HG03575 (cell line): ENCODE data around the gene HOTAIR.

Experiments
- ATAC-seq: cut with Tn5 transposase; IDR thresholded peaks from one replicate; pipeline ENCODE4 v1.9.1; 2021; ENCODE audit not compliant: unreplicated experiment, insufficient number of reproducible peaks, low FRiP score; ENCODE audit errors: extremely low read depth

Gene HOTAIR

DNA sequence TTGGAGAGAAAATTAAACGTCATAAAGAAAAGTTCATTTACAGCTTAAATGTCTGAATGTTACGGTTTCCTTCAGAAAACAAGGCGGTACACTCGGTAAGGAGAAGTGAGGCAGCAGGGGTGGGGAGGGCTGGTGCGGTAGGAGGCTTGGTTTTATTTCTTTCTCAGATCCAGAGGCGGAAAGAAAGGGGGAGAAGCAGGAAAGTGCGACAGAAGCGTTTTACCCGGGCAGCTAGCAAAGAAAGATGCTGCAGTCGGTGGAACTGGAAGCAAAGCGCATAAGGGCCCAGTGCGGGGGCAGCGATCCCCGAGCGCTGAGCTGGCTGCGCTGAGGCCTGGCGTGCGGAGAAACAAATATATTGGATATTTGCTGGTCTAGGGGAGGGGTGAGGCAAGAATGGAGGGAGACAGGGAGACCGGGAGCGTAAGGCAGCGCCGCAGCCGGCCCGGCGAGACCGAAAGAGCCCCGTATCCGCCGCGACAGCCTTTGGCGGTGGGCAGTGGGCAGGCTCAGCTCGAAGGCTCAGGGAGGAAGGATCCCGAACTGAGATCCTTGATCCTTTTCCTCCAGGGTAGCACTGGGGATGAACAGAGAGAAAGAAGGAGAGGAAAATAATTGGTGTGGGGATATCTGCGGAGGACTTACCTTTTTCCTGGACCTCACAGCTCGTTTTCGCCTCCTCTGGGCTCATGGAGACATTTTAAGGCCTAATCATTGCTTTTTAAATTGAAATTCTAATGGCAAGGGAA lies 8.2 kb downstream of the HOTAIR start:
- no peak for ATAC-seq

DNA sequence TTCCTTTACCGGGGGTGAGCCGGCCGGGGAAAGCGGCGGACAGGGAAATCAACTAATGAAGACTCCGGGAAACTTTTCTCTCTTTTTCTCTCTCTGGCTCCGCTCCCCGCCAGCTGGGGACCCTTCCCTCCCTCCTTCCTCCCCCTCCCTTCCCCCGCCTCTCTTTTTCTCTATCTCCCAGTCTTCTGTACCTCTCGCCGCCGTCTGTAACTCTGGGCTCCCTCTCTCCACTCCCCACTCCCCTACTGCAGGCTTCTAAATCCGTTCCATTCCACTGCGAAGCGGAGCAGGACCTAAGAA lies 8.7 kb downstream of the HOTAIR start:
- ATAC-seq = no peak

DNA sequence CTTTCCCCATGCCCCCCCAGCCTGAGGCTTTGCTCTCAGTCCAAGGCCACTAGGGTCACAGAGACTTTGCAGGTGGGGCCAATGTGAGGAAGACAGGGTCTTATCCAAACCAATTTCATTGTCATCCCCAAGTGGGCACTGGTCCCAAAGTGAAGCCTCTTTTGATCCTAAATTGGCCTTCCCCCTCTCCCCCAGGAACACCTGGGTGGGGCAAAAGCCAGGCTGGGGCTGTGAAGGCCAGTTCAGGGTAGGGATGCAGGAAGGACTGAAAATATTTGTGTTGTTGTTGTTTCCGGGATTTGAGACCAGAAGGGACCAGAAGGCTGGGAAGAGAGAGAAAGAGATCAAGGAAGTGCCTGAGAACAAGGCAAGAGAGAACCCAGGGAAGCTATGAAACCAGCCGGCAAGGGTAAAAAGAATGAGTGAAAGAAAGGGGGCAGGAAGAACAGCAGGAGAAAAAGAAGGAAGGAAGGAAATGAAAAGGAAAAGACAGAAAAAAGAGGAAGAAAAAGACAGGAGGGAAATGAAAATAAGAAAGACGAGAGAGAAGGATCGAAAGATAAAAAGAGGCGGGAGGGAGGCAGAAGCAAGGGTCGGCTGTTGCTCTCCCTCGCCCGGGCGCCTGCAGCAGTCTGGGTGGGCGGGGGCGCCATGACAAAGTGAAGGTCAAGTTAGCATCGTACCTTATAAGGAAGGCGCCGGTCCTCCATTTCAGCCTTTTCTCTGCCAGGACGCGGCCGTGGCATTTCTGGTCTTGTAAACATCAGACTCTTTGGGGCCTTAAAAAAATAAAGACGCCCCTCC lies 9.3 kb downstream of the HOTAIR start:
- ATAC-seq = no peak

DNA sequence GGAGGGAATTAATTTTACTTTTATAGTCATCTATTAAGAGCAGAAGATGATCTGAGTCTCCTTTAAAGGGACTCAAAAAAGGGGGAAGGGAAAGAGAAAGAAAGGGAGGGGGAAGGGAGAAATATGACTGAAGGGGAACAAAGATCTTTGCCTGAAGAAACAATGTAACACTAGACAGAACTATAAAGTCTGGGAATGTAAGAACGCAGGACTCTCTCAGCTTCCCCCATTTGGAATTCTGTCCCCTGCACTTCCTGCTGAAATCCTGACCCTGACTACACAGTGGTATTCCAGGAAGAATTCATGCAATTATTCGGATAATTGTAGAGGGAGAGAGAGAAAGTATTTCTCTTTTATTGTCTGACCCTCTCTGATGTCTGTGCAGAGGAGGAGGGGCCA lies 10.4 kb downstream of the HOTAIR start:
- no peak for ATAC-seq

DNA sequence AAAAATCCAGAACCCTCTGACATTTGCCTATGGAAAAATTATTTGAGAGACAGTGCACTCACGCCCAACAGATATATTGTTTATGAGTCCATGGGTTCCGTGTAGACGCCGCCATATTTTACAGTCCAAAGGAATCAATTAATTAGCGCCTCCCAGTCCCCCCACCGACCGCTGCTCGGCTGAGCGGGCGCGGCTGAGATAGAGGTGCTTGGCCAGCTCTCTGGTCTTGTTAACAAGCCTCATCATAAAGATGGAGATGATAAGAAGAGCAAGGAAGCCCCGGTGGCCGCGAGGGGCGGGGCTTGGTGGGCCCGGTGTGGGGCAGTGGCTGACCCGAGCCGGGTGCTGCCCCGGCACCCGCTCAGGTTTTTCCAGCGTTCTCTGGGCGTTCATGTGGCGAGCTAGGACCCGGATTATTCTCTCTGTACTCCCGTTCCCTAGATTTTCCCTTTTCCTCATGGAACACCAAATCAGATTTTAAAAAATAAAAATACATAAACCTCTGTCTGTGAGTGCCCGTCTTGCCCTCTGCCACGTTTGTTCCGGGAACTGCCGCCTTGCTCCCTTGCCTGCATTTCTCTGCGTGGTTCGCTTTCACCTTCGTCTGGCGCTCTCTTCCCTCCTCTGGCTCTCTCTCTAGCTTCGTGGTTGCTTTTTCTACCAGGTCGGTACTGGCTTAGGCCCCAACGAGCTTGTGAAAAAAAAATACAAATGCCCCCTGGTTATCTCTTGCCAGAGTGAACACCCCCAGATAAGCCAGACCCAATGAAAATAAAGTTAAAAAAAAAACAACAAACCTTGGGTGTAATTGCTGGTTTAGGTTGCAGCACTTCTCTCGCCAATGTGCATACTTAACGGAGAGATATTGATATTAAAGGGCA lies 11.1 kb downstream of the HOTAIR start:
- ATAC-seq = no peak

DNA sequence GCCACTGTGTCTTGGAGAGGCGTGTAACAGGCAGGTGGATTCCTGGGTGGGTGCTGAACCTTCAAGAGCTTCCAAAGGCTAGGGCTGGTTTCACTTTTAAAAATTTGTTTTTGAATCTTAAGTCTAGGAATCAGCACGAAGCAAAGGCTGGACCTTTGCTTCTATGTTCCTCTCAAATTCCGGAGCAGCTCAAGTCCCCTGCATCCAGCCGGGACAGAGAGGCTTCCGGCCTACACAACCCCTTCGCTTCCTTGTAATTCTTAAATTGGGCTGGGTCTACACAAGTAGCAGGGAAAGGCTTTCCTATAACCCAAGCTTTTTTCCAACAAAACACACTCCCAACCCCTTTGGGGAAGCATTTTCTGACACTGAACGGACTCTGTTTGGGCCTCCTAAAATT lies 11.7 kb downstream of the HOTAIR start:
- ATAC-seq = no peak

DNA sequence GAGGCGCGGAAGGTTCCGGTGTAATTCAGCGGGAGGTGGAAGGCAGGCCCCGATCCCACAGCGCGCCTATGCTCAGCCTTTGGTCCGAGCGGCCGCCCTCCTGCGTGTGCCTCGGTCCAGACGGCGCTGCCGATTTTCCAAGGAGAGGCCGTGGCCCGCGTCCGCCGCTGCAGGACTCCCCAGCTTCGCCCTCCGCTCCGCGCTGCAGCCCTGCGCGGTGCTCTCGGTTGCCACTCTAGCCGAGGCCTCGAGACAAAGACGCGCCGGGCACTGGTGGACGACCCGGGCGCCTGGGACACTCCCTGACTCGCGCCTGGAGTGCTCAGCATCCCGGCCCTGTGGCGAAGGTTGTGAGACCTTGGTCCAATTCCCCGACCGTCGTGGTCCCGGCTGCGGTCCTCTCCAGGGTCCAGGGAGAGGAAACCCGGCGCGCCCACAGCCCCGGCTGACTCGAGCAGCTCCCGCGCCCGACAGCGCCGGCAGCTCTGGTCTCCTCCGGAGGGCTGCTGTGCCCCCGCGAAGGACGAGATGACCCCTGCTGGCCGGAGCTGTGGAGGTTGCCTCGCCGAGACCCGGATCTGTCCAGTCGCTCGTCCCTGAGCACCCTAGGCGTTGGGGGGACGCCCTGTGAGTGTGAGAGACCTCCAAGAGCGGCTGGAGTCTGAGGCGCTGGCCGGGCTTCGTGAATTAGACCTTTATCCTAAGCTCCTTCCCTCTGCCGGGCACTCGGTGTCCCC lies 13.6 kb downstream of the HOTAIR start:
- ATAC-seq = no peak

DNA sequence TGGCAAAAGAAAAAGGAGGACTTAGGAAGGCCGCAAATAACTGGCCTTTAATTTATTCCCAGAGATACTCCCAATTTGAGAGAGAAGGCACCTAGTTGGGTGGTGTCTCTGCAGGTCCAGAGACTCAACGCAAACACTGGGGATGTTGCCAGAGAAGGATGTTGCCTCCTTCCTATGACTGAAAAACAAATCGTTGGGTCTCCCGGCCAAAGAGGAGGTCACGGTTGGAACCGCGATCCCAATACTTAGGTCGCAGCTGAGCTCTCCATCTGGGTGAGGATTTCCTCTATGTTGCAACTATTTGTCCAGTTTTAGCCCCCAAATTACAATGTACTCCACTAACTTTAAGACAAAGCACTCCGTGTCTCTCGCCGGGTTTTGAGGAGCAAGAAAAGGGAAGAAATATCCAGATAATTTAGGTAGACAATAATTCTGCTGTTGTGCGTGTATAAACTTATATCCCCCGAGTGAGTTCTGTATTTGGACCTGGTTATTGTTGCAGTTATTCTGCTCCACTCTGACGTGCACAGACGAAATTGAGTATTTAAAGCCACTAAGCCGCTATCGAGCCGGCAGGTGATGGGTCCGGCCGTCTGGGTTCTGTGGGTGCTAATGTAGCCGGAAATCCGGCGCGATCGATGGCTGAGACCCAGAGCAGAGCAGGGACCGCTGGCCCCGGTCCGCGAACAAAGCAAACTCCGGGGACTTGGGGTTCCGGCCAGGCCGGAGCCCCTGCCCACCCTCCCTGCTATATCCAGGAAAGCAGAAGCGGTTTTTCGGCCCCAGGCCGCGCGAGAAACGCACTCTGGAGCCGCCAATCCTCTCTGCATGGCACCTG lies 14.3 kb downstream of the HOTAIR start:
- no peak for ATAC-seq

DNA sequence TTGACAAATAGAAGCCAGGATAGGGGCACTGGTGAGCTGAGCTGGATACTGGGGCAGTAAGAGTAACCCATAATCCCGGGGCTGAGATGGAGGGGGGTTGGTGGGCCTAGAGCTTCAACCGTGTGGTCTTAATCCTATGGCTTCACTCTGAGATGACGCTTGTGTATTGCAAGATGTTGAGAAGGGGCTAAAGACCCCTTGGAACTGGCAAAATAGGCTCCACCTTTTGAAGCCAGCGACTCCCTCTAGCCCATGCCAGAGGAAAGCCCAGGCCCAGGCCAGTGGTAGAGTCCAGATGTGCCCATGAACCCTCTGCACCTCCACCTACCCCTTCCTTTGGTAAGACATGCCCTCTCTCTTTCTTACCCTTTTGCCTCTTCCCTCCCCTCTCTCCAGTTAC lies 15.4 kb downstream of the HOTAIR start:
- no peak for ATAC-seq

DNA sequence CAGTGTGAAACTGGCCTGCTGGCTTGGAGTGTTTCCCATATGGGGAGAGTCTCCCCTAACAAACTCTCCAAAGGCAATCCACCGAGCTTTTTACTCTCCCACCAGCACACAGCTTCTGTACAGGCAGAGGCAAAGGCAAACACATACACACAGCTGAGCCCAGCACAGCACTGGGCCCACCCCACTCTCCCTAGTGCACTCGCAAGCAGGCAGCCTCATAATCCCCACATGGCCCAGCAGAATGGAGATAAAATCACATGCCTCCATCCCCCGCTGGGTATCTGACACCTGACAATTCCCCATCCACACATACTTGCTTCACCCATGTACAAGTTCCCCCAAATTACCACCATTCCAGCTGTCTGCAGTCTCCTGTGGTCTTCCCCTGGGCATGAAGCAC lies 16.6 kb downstream of the HOTAIR start:
- no peak for ATAC-seq

DNA sequence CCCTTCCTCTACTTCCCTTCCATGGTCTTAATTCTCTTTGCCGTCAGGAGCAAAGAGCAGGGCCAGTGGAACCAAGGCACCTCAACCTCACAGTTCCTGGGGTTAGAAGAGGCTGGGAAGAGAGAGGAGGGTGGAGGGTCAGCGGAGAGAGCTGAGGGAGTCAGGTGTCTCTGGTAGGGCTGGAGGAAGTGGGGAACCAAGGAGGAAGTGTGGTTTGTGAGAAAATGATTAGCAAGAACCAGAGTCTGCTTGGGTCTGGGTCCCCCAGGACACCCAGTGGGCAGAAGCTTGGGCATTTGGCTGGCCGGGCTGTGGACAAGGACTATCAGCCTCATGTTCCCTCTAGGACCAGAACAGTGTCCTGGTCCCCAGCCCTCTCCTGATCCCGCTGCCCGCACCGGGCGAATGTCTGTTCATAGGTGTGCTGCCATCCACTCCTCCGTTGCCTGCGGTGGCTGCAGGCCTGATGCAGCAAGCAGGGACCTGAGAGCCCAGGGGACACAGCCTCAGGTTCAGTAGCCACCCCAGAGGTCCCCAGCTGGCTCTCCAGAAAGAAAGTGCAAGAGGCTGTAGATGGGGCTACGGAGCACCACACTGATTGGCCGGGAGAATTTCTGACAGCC lies 17.7 kb downstream of the HOTAIR start:
- ATAC-seq = no peak

DNA sequence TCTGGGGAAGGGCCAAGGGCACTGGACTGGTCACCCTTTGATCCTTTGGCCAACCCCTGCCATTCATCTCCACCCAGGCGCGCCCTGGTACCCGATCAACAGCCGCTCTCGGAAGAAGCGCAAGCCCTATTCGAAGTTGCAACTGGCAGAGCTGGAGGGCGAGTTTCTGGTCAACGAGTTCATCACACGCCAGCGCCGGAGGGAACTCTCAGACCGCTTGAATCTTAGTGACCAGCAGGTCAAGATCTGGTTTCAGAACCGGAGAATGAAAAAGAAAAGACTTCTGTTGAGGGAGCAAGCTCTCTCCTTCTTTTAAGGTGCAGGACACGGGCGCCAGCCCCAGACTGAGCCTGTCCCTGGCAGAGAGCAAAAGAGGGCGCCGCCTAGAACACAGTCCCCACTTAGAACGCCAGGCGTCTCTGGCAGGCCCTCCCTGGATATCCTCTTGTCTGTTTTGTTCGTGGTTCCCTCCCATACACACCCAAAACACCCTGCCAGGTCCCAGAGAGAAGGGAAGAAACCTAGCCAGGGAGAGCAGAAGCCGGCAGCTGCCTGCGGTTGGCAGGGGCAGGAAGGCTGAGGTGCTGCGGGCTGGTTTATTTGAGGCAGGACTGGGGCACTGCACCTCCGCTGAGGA lies 18.4 kb downstream of the HOTAIR start:
- ATAC-seq = no peak

DNA sequence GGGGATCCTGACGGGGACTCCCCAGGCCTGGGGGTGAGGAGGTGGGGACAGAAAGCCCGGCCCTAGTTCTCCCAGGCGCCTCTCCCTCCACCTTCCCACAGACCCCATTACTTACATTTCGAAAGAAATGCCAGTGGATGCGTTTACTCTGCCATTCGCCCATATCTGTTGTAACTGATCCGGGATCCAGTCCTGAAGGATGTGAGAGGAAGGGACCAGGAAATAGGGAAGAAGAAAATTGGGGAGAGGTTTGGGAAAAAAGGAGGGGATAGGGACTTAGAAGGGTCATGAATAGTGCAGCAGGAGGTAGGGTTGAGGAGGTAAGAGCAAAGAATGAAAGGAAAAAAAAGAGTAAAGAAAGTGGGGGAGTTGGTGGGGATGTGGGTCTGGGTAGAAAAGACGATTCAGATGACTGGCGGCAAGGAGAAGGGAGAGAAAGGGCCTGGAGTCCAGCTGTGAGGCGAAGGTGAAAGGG lies 18.9 kb downstream of the HOTAIR start:
- ATAC-seq = no peak

DNA sequence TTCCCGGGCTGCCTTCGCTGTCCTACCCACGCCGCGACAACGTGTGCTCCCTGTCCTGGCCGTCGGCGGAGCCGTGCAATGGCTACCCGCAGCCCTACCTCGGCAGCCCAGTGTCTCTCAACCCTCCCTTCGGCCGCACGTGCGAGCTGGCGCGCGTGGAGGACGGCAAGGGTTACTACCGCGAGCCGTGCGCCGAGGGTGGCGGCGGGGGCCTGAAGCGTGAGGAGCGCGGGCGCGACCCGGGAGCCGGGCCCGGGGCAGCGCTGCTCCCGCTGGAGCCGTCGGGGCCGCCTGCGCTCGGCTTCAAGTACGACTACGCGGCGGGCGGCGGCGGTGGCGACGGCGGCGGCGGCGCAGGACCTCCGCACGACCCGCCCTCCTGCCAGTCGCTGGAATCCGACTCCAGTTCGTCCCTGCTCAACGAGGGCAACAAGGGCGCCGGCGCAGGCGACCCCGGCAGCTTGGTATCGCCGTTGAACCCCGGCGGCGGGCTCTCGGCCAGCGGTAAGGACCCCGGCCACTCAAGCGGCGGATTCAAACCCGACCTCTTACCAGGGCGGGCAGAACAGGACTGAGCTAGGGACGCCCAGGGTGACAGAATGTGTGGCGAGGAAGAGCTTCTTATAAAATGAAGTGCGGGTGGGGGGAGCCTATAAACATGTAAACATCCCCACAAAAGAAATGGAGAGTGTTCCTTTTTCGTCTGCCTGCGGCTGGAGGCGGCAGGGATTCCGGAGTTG lies 19.5 kb downstream of the HOTAIR start:
- ATAC-seq = no peak

DNA sequence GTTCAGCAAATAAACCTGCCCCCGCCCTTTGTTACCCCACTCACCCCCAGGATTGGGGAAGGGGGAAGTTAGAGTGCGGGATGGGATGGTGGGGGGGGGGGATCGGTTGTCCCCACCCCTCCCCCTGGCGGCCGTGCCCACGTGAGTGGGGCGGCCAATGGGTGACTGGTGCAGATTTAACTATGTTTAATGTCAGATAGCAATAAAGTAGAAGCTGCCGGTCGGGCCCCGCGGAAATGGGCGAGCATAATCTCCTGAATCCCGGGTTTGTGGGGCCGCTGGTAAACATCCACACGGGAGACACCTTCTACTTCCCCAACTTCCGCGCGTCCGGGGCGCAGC lies 20.1 kb downstream of the HOTAIR start, which contains the start of gene HOXC12:
Gene HOXC12 (plus strand): TSS at position 210 of the 342 bp plus-strand sequence. CDS start 27 bp downstream, at position 237.
- ATAC-seq = no peak

DNA sequence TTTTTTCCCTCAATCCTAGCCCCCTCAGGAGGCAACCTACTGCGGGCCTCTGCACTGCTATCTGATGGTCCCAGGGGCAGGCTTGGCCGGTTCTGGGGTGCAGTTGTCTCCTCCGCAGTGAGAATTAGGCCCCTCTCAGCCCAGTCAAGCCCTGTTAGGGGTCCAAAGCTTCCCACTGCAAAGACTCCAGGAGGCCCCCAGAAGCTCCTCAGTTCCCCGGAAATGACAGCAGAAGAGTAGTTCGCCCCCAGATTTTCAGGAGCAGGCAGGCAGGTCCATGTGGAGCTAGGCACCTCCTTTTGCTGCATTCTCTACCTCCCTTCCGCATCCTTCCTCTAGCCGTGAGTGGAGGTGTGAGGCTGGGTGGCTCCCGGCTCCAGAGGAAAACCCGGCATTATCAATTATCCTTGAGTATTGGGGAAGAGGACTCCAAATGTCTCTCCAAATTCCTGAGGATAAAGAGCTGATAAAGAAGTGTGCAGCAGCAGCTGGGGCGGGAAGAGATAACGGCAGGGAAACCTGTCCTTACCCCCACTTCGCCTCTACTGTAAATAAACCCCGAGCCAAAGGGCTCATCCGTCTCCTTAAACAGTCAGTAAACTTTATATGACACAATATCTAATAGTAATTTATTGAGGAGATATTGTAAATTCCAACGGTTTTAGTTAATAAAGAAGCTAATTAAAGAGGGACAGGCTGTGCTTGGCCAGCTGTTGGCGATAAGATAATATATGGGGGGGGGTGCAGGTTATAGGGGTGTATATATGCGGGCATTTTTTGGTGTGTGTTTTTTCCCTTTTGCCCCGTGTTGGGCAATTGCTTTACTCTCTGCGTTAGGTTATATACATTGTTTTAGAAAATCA lies 20.7 kb downstream of the HOTAIR start:
- ATAC-seq = no peak
